ENCODE data around the gene COX6B2.
A peak's percentile ranks its signal among the peaks of the same experiment; 100 is the strongest.

GRCh38 chr19:55384920-55385723 is 30.6 kb upstream of the COX6B2 start:
- TF ChIP-seq CTCF (IDR thresholded peaks at IDR 0.05), result peak in 1 of 4 experiments; percentile 6
- TF ChIP-seq POLR2A (IDR thresholded peaks at IDR 0.05), result no peak

Data from uterus (tissue), 2 donors.